ENCODE results near the gene PDCL2.

DNA sequence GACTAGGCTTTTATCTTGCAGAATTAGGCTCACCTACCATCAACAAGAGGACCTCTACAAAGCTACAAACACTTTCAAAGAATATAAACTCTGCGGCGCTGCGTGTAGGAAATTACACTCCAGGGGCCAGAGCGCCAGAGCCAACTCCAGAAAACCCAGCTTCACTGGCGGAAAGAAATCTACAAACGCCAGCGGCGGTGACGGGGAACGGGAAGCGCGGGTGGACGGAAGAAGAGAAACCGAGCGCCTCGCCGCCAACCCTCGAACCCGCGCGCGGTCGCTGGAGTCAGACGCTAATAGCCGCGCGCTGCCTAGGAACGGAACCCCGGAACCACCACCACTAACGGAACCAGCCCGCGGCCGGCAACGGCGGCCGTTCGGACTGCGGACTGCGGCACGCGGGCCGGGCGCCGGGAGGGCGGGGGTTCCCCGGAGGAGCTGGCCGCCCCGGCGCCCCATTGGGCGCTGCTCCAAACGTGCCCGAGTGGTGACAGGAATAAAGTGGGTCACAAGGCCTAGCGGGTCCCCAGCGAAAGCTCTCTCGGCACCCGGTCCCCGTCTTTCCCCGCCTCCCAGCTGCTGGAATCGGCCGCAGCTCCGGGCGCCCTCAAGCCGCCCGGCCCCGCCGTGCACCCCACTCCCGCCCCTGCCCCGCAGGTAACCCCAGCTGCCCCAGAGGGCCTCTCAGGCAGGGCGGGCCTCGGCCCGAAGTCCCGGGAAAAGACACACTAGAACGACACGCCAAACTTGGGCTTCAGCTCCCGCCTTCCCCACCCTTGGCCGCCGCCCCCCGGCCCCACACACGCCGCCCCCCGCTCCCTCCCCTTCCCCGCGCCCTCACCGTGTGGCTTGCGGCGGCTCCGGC, 46.2 kb downstream of the PDCL2 start:
- TF ChIP-seq, protein P1, sequence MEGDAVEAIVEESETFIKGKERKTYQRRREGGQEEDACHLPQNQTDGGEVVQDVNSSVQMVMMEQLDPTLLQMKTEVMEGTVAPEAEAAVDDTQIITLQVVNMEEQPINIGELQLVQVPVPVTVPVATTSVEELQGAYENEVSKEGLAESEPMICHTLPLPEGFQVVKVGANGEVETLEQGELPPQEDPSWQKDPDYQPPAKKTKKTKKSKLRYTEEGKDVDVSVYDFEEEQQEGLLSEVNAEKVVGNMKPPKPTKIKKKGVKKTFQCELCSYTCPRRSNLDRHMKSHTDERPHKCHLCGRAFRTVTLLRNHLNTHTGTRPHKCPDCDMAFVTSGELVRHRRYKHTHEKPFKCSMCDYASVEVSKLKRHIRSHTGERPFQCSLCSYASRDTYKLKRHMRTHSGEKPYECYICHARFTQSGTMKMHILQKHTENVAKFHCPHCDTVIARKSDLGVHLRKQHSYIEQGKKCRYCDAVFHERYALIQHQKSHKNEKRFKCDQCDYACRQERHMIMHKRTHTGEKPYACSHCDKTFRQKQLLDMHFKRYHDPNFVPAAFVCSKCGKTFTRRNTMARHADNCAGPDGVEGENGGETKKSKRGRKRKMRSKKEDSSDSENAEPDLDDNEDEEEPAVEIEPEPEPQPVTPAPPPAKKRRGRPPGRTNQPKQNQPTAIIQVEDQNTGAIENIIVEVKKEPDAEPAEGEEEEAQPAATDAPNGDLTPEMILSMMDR (conservative IDR thresholded peaks at IDR 0.05 in 1 of 2, IDR thresholded peaks at IDR 0.05 in 1 of 2; ENCODE audit: low read depth in 1 of 2, low read length in 2 of 2): no peak
- TF ChIP-seq EZH2 (IDR thresholded peaks at IDR 0.05; ENCODE audit: low read length, missing control alignments): no peak
